ENCODE data around the gene TRA2B. TPM values are rescaled to one million over a fixed set of nuclear protein-coding genes. Genes with fewer than 3 reads are reported as not detected.

The TRA2B gene
- total RNA-seq, 1 experiment from 2014 or later, result 172 TPM

GRCh38 chr3:185866995-185867394 lies 70.8 kb downstream of the TRA2B start:
- Histone ChIP-seq H3K9me3 (ENCODE audit: control insufficient read depth in 1 of 2, insufficient read depth in 1 of 2, low read depth in 1 of 2, low read length in 2 of 2) (no peaks in the 10 kb centered on the region), H3K27me3 (ENCODE audit: insufficient read depth, low read length) (no peaks in the 10 kb centered on the region), H3K9ac (ENCODE audit: low read length) (no peak overlapping the region), H3K27ac (ENCODE audit: low read depth, low read length) (no peak overlapping the region), H3K36me3 (ENCODE audit: control insufficient read depth in 1 of 2, insufficient read depth in 2 of 2, low read length in 2 of 2) (no peaks in the 10 kb centered on the region), H3K79me2 (ENCODE audit: insufficient read depth, low read length) (no peaks in the 10 kb centered on the region), H2AFZ (ENCODE audit: low read depth, low read length, poor library complexity, severe bottlenecking) (no peak overlapping the region), H3K9me2 (ENCODE audit: insufficient read depth) (no peaks in the 10 kb centered on the region), H4K20me1 (ENCODE audit: insufficient read depth) (no peaks in the 10 kb centered on the region), H3K4me2 (ENCODE audit: low read length) (no peak overlapping the region), H3K4me3 (replicated peaks in 1 of 2; ENCODE audit: low read depth in 1 of 2, low read length in 2 of 2) (no peak overlapping the region), H3K4me1 (ENCODE audit: control insufficient read depth in 1 of 2, insufficient read depth in 2 of 2, low read length in 2 of 2) (no peaks in the 10 kb centered on the region)
- ChIA-PET POLR2A (no interaction called here), CTCF (no interaction called here), RAD21 (ENCODE audit: low non-redundant PET in 1 of 2, low total read pairs in 2 of 2, uncharacterized antibody in 2 of 2, unreplicated experiment in 2 of 2) (no interaction called here)
- TF ChIP-seq CBX3 (IDR thresholded peaks at IDR 0.05; ENCODE audit: low read depth) (no peak), ZNF274 (IDR thresholded peaks at IDR 0.05; ENCODE audit: low read depth, low read length) (no peak), ATF3 (IDR thresholded peaks at IDR 0.05) (no peak), RAD21 (IDR thresholded peaks at IDR 0.05; ENCODE audit: low read depth) (no peak), JUND (IDR thresholded peaks at IDR 0.05) (no peak), SRF (IDR thresholded peaks at IDR 0.05; ENCODE audit: low read depth) (no peak), SP1 (IDR thresholded peaks at IDR 0.05; ENCODE audit: low read depth) (no peak), YY1 (IDR thresholded peaks at IDR 0.05; ENCODE audit: extremely low read depth, insufficient replicate concordance, low read depth, low read length) (no peak), CEBPB (IDR thresholded peaks at IDR 0.05; ENCODE audit: low read depth) (no peak), FOSL1 (IDR thresholded peaks at IDR 0.05; ENCODE audit: low read depth) (no peak), REST (IDR thresholded peaks at IDR 0.05; ENCODE audit: low read depth) (no peak), EZH2 (IDR thresholded peaks at IDR 0.05) (no peak), ELF1 (IDR thresholded peaks at IDR 0.05; ENCODE audit: borderline replicate concordance, low read depth) (no peak)
- TF ChIP-seq, protein P1, sequence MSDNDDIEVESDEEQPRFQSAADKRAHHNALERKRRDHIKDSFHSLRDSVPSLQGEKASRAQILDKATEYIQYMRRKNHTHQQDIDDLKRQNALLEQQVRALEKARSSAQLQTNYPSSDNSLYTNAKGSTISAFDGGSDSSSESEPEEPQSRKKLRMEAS (IDR thresholded peaks at IDR 0.05), result no peak
- TF ChIP-seq, protein P2, sequence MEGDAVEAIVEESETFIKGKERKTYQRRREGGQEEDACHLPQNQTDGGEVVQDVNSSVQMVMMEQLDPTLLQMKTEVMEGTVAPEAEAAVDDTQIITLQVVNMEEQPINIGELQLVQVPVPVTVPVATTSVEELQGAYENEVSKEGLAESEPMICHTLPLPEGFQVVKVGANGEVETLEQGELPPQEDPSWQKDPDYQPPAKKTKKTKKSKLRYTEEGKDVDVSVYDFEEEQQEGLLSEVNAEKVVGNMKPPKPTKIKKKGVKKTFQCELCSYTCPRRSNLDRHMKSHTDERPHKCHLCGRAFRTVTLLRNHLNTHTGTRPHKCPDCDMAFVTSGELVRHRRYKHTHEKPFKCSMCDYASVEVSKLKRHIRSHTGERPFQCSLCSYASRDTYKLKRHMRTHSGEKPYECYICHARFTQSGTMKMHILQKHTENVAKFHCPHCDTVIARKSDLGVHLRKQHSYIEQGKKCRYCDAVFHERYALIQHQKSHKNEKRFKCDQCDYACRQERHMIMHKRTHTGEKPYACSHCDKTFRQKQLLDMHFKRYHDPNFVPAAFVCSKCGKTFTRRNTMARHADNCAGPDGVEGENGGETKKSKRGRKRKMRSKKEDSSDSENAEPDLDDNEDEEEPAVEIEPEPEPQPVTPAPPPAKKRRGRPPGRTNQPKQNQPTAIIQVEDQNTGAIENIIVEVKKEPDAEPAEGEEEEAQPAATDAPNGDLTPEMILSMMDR (IDR thresholded peaks at IDR 0.05 in 2 of 3, conservative IDR thresholded peaks at IDR 0.05 in 1 of 3; ENCODE audit: borderline replicate concordance in 1 of 3, insufficient read depth in 1 of 3, low read depth in 2 of 3, low read length in 2 of 3), result no peak
- TF ChIP-seq, protein P3, sequence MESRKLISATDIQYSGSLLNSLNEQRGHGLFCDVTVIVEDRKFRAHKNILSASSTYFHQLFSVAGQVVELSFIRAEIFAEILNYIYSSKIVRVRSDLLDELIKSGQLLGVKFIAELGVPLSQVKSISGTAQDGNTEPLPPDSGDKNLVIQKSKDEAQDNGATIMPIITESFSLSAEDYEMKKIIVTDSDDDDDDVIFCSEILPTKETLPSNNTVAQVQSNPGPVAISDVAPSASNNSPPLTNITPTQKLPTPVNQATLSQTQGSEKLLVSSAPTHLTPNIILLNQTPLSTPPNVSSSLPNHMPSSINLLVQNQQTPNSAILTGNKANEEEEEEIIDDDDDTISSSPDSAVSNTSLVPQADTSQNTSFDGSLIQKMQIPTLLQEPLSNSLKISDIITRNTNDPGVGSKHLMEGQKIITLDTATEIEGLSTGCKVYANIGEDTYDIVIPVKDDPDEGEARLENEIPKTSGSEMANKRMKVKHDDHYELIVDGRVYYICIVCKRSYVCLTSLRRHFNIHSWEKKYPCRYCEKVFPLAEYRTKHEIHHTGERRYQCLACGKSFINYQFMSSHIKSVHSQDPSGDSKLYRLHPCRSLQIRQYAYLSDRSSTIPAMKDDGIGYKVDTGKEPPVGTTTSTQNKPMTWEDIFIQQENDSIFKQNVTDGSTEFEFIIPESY (IDR thresholded peaks at IDR 0.05; ENCODE audit: extremely low read depth, insufficient replicate concordance, low read length), result no peak
- ATAC-seq, result no peak
- DNase-seq (ENCODE audit: low read depth, low spot score), result no peak
- no TSS peak for BruUV-seq (replicated peaks)
- intact Hi-C loops (cut with micrococcal nuclease), result no loop called here

All from HCT116 (cell line).